Osteoblast (primary cell): ENCODE data around the gene SLC16A5. TPM values are rescaled to one million over a fixed set of nuclear protein-coding genes. Genes with fewer than 3 reads are reported as not detected.
A peak's percentile ranks its signal among the peaks of the same experiment; 100 is the strongest.

Source experiments
- DNase-seq: peaks from one replicate; pipeline ENCODE4 v3.0.0; 2011; ENCODE audit warnings: low spot score, mixed read lengths; ENCODE audit not compliant: insufficient read length; ENCODE audit errors: missing footprints
- H2AFZ ChIP-seq: 2 replicates; pipeline ENCODE4 v1.6.0; 2011; ENCODE audit warnings: mild to moderate bottlenecking, low read length
- H3K27ac ChIP-seq: 2 replicates; pipeline ENCODE4 v1.5.1; 2011; ENCODE audit warnings: mild to moderate bottlenecking, low read depth, low read length, moderate library complexity
- H3K27me3 ChIP-seq: 2 replicates; pipeline ENCODE4 v1.6.0; 2012; ENCODE audit warnings: mild to moderate bottlenecking, control low read depth, inconsistent platforms, low read length, moderate library complexity; ENCODE audit not compliant: insufficient read depth
- H3K36me3 ChIP-seq: 2 replicates; pipeline ENCODE4 v1.5.1; 2011; ENCODE audit warnings: mild to moderate bottlenecking, low read length, control low read depth, moderate library complexity; ENCODE audit not compliant: insufficient read depth
- H3K4me1 ChIP-seq: 2 replicates; pipeline ENCODE4 v1.5.1; 2011; ENCODE audit warnings: mild to moderate bottlenecking, low read length, control low read depth, moderate library complexity; ENCODE audit not compliant: insufficient read depth
- H3K4me2 ChIP-seq: 2 replicates; pipeline ENCODE4 v1.6.0; 2011; ENCODE audit warnings: mild to moderate bottlenecking, low read length; ENCODE audit not compliant: insufficient read depth
- H3K4me3 ChIP-seq: fragments of 200-600 bp; sonication (generic); 3 replicates; pipeline ENCODE4 v1.5.1; 2012; ENCODE audit warnings: mild to moderate bottlenecking, low read length, inconsistent platforms; ENCODE audit not compliant: insufficient read depth
- H3K79me2 ChIP-seq: 2 replicates; pipeline ENCODE4 v1.6.0; 2012; ENCODE audit warnings: mild to moderate bottlenecking, low read length, control low read depth, inconsistent platforms; ENCODE audit not compliant: insufficient read depth
- H3K9me3 ChIP-seq: 2 replicates; pipeline ENCODE4 v1.5.1; 2011; ENCODE audit warnings: low read depth, low read length, control low read depth
- H4K20me1 ChIP-seq: 2 replicates; pipeline ENCODE4 v1.6.0; 2012; ENCODE audit warnings: mild to moderate bottlenecking, low read length, control low read depth; ENCODE audit not compliant: insufficient read depth
- CTCF ChIP-seq: IDR thresholded peaks from 2 replicates; pipeline ENCODE4 v1.5.1; 2011; ENCODE audit warnings: mild to moderate bottlenecking, low read depth, low read length, moderate library complexity; ENCODE audit errors: extremely low read depth
- total RNA-seq: library from RNA; depleted of rRNA; stranded (reverse); fragments of >200 nt; gene quantifications from 2 replicates; pipeline ENCODE4 v1.2.3, GENCODE V29; 2012

The SLC16A5 gene
- total RNA-seq, 1 donor: 16.3 TPM

- Histone ChIP-seq H3K4me3 (no peak overlapping the region), H3K4me1 (peaks cover 14% of the 10 kb centered on the region), H3K9me3 (no peaks in the 10 kb centered on the region), H2AFZ (peak overlapping the region; percentile 45), H4K20me1 (peaks cover 7% of the 10 kb centered on the region), H3K4me2 (peak overlapping the region; percentile 29), H3K36me3 (peaks cover 54% of the 10 kb centered on the region), H3K79me2 (no peaks in the 10 kb centered on the region), H3K27me3 (no peaks in the 10 kb centered on the region), H3K27ac (peak overlapping the region; percentile 60)
- TF ChIP-seq CTCF: peak; percentile 69
- DNase-seq: peak; percentile 98
These were observed 28.1 kb upstream of the SLC16A5 start for GRCh38 chr17:75059369-75060345.

GRCh38 chr17:75060434-75061054, 27.2 kb upstream of the SLC16A5 start:
- peaks cover 14% of the 10 kb centered on the region for H3K4me1 ChIP-seq
- no peak overlapping the region for H3K4me3 ChIP-seq
- no peak for TF ChIP-seq CTCF
- no peak overlapping the region for H2AFZ ChIP-seq
- H3K27ac ChIP-seq: peak overlapping the region; percentile 60
- no peaks in the 10 kb centered on the region for H3K27me3 ChIP-seq
- H3K36me3 ChIP-seq: peaks cover 53% of the 10 kb centered on the region
- no peak overlapping the region for H3K4me2 ChIP-seq
- H3K79me2 ChIP-seq: no peaks in the 10 kb centered on the region
- H4K20me1 ChIP-seq: peaks cover 5% of the 10 kb centered on the region
- H3K9me3 ChIP-seq: no peaks in the 10 kb centered on the region
- DNase-seq: peak; percentile 34

- H3K36me3 ChIP-seq: peaks cover 51% of the 10 kb centered on the region
- no peak overlapping the region for H2AFZ ChIP-seq
- H3K27ac ChIP-seq: peak overlapping the region; percentile 60
- no peaks in the 10 kb centered on the region for H3K27me3 ChIP-seq
- no peak overlapping the region for H3K4me2 ChIP-seq
- H3K9me3 ChIP-seq: no peaks in the 10 kb centered on the region
- H4K20me1 ChIP-seq: peaks cover 5% of the 10 kb centered on the region
- no peaks in the 10 kb centered on the region for H3K79me2 ChIP-seq
- H3K4me3 ChIP-seq: no peak overlapping the region
- H3K4me1 ChIP-seq: peaks cover 14% of the 10 kb centered on the region
- no peak for TF ChIP-seq CTCF
- DNase-seq: no peak
These were observed 26.7 kb upstream of the SLC16A5 start for GRCh38 chr17:75061055-75061438.

- Histone ChIP-seq H3K36me3 (peaks cover 47% of the 10 kb centered on the region), H3K4me2 (no peak overlapping the region)
These were observed 26.1 kb upstream of the SLC16A5 start for GRCh38 chr17:75061618-75062017.

More at GRCh38 chr17:75061618-75062017, 26.1 kb upstream of the SLC16A5 start:
- no peaks in the 10 kb centered on the region for H3K79me2 ChIP-seq
- peaks cover 5% of the 10 kb centered on the region for H4K20me1 ChIP-seq
- peak; percentile 51 for DNase-seq
- H3K27ac ChIP-seq: no peak overlapping the region
- H3K4me1 ChIP-seq: peaks cover 14% of the 10 kb centered on the region
- H3K9me3 ChIP-seq: no peaks in the 10 kb centered on the region
- no peak overlapping the region for H2AFZ ChIP-seq
- no peaks in the 10 kb centered on the region for H3K27me3 ChIP-seq
- no peak for TF ChIP-seq CTCF
- H3K4me3 ChIP-seq: no peak overlapping the region
